Stimulated activated CD4-positive, alpha-beta T cell treated with anti-CD3 and anti-CD28 coated beads, Interleukin-4, amount 100 ng/mL, for 1 hour (primary cell): ENCODE data around the gene FRS3.

Experiments used
- DNase-seq: peaks from one replicate; pipeline ENCODE4 v3.0.0-alpha.2; 2020

Gene FRS3

DNA sequence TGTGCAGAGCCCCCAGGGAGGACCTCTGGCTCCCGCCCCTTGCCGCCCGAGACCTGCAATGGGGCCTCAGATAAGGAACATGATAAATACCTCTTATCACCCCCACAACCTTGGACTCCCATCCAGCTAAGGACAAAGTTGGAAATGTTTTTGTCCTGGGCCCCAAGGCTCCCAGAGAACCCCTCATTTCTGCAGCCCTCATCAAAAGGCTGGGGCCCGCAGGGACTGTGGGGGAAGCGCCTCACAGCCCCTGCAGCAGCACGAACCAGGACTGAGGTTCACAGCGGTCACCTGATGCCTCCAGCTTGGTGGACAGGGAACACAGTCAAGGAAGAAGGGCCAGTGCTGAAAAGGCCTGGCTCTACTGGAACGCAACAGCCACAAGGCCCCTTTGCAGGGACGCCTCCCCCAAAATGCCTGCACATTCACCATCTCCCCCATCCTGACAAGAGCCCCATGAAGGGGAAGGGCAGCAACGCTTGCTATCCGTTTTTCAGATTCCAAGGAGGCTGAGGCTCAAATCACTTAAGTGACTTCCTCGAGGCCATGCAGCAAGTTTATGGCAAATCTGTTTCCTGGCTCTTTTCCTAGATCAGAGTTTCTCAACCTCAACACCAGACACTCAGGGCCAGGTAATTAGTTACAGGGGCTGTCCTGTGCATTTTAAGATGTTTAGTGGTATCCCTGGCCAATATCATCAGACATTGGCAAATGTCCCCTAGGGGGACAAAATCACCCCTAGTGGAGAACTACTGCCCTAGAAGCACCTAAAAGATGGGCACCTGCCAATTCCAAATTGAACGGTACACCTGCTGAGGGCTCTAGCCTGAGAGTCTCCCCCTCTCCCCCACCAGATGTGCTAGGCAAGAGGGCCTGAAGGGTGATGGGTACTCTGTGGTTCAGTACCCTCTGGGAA, 54.9 kb downstream of the FRS3 start:
- DNase-seq: no peak

DNA sequence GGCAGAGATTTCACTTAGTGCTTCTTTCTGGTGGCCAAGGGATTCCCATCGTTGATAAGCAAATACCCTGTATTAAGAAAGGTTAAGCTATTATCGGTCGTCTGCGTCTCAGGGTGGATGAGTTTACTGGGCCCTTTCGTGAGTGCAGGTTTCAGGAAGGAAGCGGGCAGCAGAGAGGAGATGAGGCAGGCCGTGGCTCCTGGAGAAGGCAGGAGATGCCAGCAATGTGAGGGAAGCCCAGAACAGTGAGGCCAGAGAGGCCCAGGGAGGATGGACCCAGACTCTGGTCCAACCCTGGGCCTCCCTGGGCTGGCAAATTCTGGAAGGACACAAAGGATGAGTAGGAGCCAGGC, 55.5 kb downstream of the FRS3 start:
- DNase-seq: no peak

DNA sequence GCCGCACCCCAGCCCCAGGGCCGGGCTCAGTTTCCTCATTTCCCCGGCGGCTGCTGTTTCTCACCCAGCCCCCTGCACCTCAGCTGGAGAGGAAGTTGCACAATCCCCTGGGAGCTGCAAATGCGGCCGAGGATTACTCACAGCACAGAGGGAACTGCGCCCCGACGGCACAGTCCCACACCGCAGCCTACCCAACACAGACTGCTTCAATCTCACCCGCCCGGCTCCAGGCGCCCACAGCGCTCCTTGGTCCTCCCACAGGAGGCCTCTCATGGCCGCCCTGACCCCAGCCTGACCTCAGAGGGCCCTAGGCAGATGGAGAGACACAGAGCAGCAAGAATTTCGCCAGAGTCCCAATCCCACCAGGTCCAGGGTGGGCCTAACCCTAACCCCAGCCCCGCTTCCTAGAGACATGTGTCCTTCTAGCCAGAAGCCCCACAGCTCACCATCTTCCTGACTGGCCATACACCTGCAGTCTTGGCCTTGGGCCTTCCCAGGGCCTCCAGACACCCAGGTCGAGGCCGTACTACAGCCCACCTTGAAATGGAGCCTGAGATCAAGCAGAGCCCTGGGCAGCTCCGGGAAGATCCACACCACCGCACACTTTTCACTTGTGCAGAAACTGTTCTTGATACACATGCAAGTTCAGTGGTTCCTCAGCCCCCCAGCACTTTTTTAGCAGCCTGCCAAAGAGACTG, 56.0 kb downstream of the FRS3 start:
- no peak for DNase-seq

DNA sequence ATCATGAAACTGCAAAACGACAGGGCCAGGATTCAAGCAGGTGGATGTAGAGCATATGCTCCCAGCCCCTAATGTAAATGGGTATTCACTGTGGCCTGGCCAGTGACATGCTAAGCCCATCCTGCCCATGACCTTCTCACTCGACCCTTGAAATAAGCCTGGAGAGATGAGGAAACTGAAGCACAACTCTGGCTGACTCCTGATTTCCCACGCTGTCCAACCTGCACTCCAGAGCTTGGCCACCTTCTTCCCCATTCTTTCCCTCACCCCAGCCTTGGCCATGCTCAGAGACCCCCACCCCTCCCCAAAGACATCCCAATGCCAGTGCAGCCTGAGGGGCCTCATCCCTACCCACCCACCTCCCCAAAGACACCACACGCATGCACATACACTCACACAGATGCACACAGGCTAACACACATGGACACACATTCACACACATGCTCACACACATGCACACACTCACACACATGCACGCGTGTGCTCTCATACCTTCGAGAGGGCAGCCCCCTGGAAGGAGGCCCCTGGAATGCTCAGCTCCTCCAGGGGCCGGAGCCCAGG, 56.7 kb downstream of the FRS3 start:
- DNase-seq: no peak

DNA sequence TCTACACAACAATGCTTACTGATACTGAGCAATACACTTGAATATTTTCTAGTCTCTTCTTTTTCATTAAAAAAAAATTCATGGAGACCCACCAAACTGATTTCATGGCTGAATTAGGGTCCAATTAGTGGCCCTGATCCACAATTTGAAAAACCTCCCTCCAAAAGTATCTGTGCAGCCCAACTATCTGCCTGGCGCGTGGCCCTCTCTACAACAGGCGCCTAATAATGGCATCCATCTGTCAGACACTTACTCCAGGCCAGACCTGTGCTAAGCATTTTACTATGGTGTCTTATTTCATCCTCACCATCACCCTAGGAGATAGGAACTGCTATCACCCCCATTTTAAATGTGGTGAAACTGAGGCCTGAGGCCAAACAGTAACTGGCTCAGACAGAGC, 58.3 kb downstream of the FRS3 start:
- no peak for DNase-seq

DNA sequence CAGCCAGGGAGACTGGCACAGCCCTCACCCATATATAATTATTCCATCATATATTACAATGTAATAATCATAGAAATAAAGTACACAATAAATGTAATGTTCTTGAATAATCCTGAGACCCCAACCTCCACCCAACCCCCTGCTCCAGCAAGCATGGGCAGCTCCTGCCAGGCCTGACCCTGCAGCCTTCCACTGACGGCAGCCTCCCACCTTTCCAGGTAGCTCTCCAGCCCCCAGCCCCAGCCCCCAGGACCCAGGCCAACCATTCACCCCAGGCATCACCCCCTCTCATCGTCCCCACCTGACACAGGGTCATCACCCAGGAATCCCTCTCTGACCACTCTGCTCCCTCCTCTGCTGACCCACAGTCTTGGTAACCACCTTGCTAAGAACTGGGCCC, 58.9 kb downstream of the FRS3 start:
- no peak for DNase-seq

DNA sequence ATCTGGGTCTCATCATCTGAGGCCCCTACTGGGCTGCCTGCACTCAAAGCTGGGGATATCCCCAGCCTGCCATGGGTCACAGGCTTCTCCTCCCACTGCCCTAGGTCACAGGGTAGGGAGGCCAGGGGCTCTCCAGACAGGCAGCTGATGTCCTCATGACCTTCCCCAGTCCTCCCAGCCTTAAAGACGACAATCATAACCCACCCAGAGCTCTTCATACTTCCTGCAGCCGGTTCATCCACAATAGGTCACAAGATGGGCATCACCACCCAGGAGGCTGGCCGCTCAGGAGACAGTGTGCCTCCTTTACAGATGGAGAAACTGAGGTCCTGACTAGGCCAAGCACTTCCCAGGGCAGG, 59.5 kb downstream of the FRS3 start:
- no peak for DNase-seq
